Liver (tissue), 9 donors: Measurements from ENCODE around the gene LRRK1. TPM values are rescaled to one million over a fixed set of nuclear protein-coding genes. Genes with fewer than 3 reads are reported as not detected.

Experiments
- DNase-seq: peaks from one replicate; pipeline ENCODE4 v3.0.0-alpha.2; 2017; ENCODE audit warnings: low spot score
- H3K27ac ChIP-seq, 2 donors: one replicate each; pipeline ENCODE4 v1.7.0; 2013; ENCODE audit warnings: inconsistent platforms in 2 of 2, low read length in 2 of 2, control low read depth in 1 of 2, low read depth in 1 of 2, mild to moderate bottlenecking in 1 of 2
- H3K27me3 ChIP-seq, 4 donors: one replicate each; pipeline versions ENCODE4 v1.6.1 to v1.7.0; 2013; ENCODE audit warnings: low read length in 3 of 4, inconsistent platforms in 1 of 4, mild to moderate bottlenecking in 1 of 4, moderate library complexity in 1 of 4; ENCODE audit not compliant: control insufficient read depth in 4 of 4, insufficient read depth in 4 of 4
- H3K36me3 ChIP-seq, 4 donors: one replicate each; pipeline versions ENCODE4 v1.6.1 to v1.7.0; 2013; ENCODE audit warnings: low read length in 3 of 4, mild to moderate bottlenecking in 3 of 4, low read depth in 1 of 4, moderate library complexity in 1 of 4; ENCODE audit not compliant: control insufficient read depth in 4 of 4, insufficient read depth in 3 of 4
- H3K4me1 ChIP-seq, 4 donors: one replicate each; pipeline versions ENCODE4 v1.6.1 to v1.7.0; 2013; ENCODE audit warnings: low read length in 3 of 4, mild to moderate bottlenecking in 3 of 4, moderate library complexity in 1 of 4; ENCODE audit not compliant: control insufficient read depth in 4 of 4, insufficient read depth in 4 of 4
- H3K4me3 ChIP-seq, 3 donors: one replicate each; pipeline versions ENCODE4 v1.6.1 to v1.7.0; 2013; ENCODE audit warnings: low read length in 3 of 3, control low read depth in 1 of 3, low read depth in 1 of 3, mild to moderate bottlenecking in 1 of 3
- H3K9ac ChIP-seq, 2 donors: one replicate each; pipeline ENCODE4 v1.7.0; 2013; ENCODE audit warnings: low read length in 2 of 2, mild to moderate bottlenecking in 2 of 2, moderate library complexity in 2 of 2, control low read depth in 1 of 2, low read depth in 1 of 2
- H3K9me3 ChIP-seq, 4 donors: one replicate each; pipeline versions ENCODE4 v1.6.1 to v1.7.0; 2013; ENCODE audit warnings: low read length in 3 of 4; ENCODE audit not compliant: control insufficient read depth in 4 of 4
- ATF3 ChIP-seq: IDR thresholded peaks from 2 replicates; pipeline ENCODE4 v1.6.1; 2016; ENCODE audit warnings: antibody characterized with exemption
- CTCF ChIP-seq: fragments of 150-350 bp; IDR thresholded peaks from 2 replicates; pipeline ENCODE4 v1.5.1; 2017; ENCODE audit warnings: improper control_type of control experiment, low read depth, low read length; ENCODE audit not compliant: missing input control
- EGR1 ChIP-seq, 2 donors: IDR thresholded peaks; 2 replicates each; pipeline ENCODE4 v1.6.1; 2016 to 2018; ENCODE audit warnings: antibody characterized with exemption in 2 of 2, low read depth in 2 of 2
- FOXA1 ChIP-seq: IDR thresholded peaks from 2 replicates; pipeline ENCODE4 v1.6.1; 2016; ENCODE audit warnings: antibody characterized with exemption
- FOXA2 ChIP-seq: IDR thresholded peaks from 2 replicates; pipeline ENCODE4 v1.6.1; 2016; ENCODE audit warnings: antibody characterized with exemption
- GABPA ChIP-seq, 2 donors: IDR thresholded peaks in 1 of 2; conservative IDR thresholded peaks in 1 of 2; 2 replicates each; pipeline ENCODE4 v1.6.1; 2016; ENCODE audit warnings: antibody characterized with exemption in 2 of 2, mild to moderate bottlenecking in 1 of 2, moderate library complexity in 1 of 2
- HNF4A ChIP-seq, 2 donors: conservative IDR thresholded peaks; 2 replicates each; pipeline ENCODE4 v1.6.1; 2016; ENCODE audit warnings: antibody characterized with exemption in 2 of 2, mild to moderate bottlenecking in 2 of 2
- HNF4G ChIP-seq: IDR thresholded peaks from 2 replicates; pipeline ENCODE4 v1.6.1; 2016; ENCODE audit warnings: antibody characterized with exemption
- JUND ChIP-seq, 2 donors: IDR thresholded peaks; 2 replicates each; pipeline ENCODE4 v1.6.1; 2016; ENCODE audit warnings: antibody characterized with exemption in 2 of 2
- MAX ChIP-seq: IDR thresholded peaks from 2 replicates; pipeline ENCODE4 v1.6.1; 2016; ENCODE audit warnings: antibody characterized with exemption
- NR2F2 ChIP-seq: IDR thresholded peaks from 2 replicates; pipeline ENCODE4 v1.6.1; 2016; ENCODE audit warnings: antibody characterized with exemption
- RAD21 ChIP-seq, 2 donors: IDR thresholded peaks; 2 replicates each; pipeline ENCODE4 v1.6.1; 2016; ENCODE audit warnings: antibody characterized with exemption in 2 of 2, mild to moderate bottlenecking in 2 of 2
- REST ChIP-seq: IDR thresholded peaks from 2 replicates; pipeline ENCODE4 v1.6.1; 2016; ENCODE audit warnings: antibody characterized with exemption, mild to moderate bottlenecking
- RXRA ChIP-seq, 2 donors: IDR thresholded peaks; 2 replicates each; pipeline ENCODE4 v1.6.1; 2017 to 2018; ENCODE audit warnings: antibody characterized with exemption in 2 of 2, mild to moderate bottlenecking in 1 of 2
- SP1 ChIP-seq: IDR thresholded peaks from 2 replicates; pipeline ENCODE4 v1.6.1; 2018; ENCODE audit warnings: antibody characterized with exemption, mild to moderate bottlenecking
- TAF1 ChIP-seq: conservative IDR thresholded peaks from 2 replicates; pipeline ENCODE4 v1.6.1; 2016; ENCODE audit warnings: antibody characterized with exemption, mild to moderate bottlenecking
- YY1 ChIP-seq: IDR thresholded peaks from 2 replicates; pipeline ENCODE4 v1.6.1; 2016; ENCODE audit warnings: antibody characterized with exemption, mild to moderate bottlenecking
- ZBTB33 ChIP-seq: IDR thresholded peaks from 2 replicates; pipeline ENCODE4 v1.6.1; 2016; ENCODE audit warnings: antibody characterized with exemption
- WGBS: extraction: QIAGEN DNeasy Blood & Tissue Kit; methylation state at CpG from one replicate; pipeline ENCODE4 v1.1.7; 2013; 5-methylcytosine and 5-hydroxymethylcytosine counted together
- polyA plus RNA-seq, 2 donors: library from polyadenylated mRNA; stranded (reverse) in 1 of 2; unstranded in 1 of 2; fragments of 200-250 nt in 1 of 2; fragments of >200 nt in 1 of 2; fragmentation: Nextera tagmentation in 1 of 2; extraction: Ambion mirVana in 1 of 2; gene quantifications; one replicate each; pipeline versions ENCODE4 v1.2.1 to v1.2.3, GENCODE V29; 2013 to 2015
- total RNA-seq, 2 donors: library from RNA; depleted of rRNA; stranded (reverse); fragments of >200 nt; gene quantifications; one replicate each; pipeline ENCODE4 v1.2.3, GENCODE V29; 2014
- donor health status: healthy.
- donor health status: healthy.
- donor health status: healthy.
- donor health status: healthy.
- donor health status: healthy.

The LRRK1 gene
- total and polyA plus RNA-seq, 4 donors = 1.2 to 4.4 (median 2.7) TPM

DNA sequence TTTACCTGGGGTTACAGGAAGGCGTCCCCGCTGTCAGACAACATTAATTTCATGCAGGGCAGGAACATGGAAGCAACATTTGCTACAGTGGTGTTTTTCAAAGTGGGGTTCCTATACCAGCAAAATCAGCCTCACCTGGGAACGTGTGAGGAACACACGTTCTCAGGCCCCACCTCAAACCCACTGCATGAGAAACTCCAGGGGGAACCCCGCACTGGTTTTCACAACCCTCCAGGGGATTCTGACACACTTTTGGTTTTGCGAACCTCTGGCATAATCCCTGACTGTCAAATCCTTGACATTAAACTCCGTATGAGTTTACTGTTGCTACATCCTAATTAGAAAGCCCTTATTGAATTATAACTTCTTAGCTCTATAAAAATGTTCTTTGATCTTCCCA lies 127.7 kb downstream of the LRRK1 start:
- Histone ChIP-seq H3K4me3 (no peak overlapping the region), H3K27me3 (no peaks in the 10 kb centered on the region), H3K36me3 (peaks cover 0 to 1% (median 0%) of the 10 kb centered on the region in 4 donors), H3K9me3 (no peaks in the 10 kb centered on the region), H3K4me1 (no peaks in the 10 kb centered on the region), H3K27ac (no peak overlapping the region), H3K9ac (no peak overlapping the region)
- TF ChIP-seq CTCF (no peak), MAX (no peak), GABPA (IDR thresholded peaks at IDR 0.05 in 1 of 2, conservative IDR thresholded peaks at IDR 0.05 in 1 of 2) (no peak), TAF1 (no peak), HNF4G (no peak)
- DNase-seq = peak; percentile 1
- WGBS = 81% methylated on average over 7 of the region's 7 CpGs

DNA sequence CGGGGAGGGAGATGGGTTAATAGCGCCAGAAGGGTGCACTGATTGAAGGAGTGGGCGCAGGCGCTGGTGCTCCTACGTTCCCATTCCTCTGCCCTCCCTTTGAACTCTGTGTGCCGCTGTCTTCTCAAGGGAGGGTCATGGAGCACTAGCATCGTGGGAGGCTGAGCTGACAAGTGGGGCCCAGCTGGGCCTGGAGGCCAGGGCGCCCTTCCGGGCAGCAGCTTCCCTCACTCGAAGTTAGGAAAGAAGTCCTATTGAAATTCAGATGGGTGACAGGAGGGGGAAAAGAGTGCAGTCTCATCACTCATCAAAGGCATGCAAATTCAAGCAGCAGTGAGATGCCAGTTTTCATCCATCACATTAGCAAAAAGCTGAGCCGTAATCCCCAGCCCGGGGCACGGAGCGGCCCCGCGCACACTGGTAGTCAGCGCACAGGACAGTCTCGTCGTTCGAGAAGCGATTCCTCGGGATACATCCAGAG lies 128.2 kb downstream of the LRRK1 start:
- Histone ChIP-seq H3K27ac (no peak overlapping the region), H3K4me3 (no peak overlapping the region), H3K27me3 (no peaks in the 10 kb centered on the region), H3K9ac (no peak overlapping the region), H3K4me1 (no peaks in the 10 kb centered on the region), H3K9me3 (no peaks in the 10 kb centered on the region), H3K36me3 (peaks cover 0 to 1% (median 0%) of the 10 kb centered on the region in 4 donors)
- TF ChIP-seq FOXA2 (no peak), JUND (IDR thresholded peaks at IDR 0.05) (no peak), EGR1 (IDR thresholded peaks at IDR 0.05; ENCODE audit: low read depth in 2 of 2) (no peak), CTCF (no peak), RXRA (IDR thresholded peaks at IDR 0.05) (no peak), MAX (no peak), GABPA (IDR thresholded peaks at IDR 0.05 in 1 of 2, conservative IDR thresholded peaks at IDR 0.05 in 1 of 2) (no peak), HNF4G (no peak), REST (no peak), SP1 (no peak), RAD21 (IDR thresholded peaks at IDR 0.05) (no peak), ATF3 (no peak), NR2F2 (no peak), YY1 (no peak), ZBTB33 (no peak), TAF1 (no peak), FOXA1 (no peak), HNF4A (conservative IDR thresholded peaks at IDR 0.05) (no peak)
- peak; percentile 25 for DNase-seq
- 78% methylated on average over 22 of the region's 22 CpGs for WGBS
